HCT116 (cell line): Measurements from ENCODE around the gene SULT1A2. TPM values are rescaled to one million over a fixed set of nuclear protein-coding genes. Genes with fewer than 3 reads are reported as not detected.

Source experiments
- ATAC-seq: fragments of 200-7000 bp; cut with Tn5 transposase; 2 replicates; pipeline ENCODE4 v1.9.1; 2020; ENCODE audit warnings: mild to moderate bottlenecking, moderate library complexity
- BruUV-seq: library from RNA; stranded (reverse); fragments of 400-500 nt; replicated peaks from 2 replicates; lab custom pipeline; 2021; lab: Mats Ljungman, UMichigan
- CTCF ChIA-PET: fragments of 300-600 bp; sonication (Branson Sonifier 250); formaldehyde crosslinking; loops from one replicate; lab custom pipeline; 2021; ENCODE audit warnings: antibody characterized with exemption; lab: Charles Lee
- POLR2A ChIA-PET: fragments of 300-600, 350-600 bp; sonication (Branson Sonifier 250); formaldehyde crosslinking; loops from one replicate; lab custom pipeline; 2021; ENCODE audit warnings: antibody characterized with exemption; lab: Charles Lee
- RAD21 ChIA-PET, 2 experiments: fragments of 300-600 bp; sonication (Branson Sonifier 250); formaldehyde crosslinking; loops; one replicate each; lab custom pipeline; 2023; ENCODE audit warnings: low total read pairs in 2 of 2; ENCODE audit not compliant: uncharacterized antibody in 2 of 2, unreplicated experiment in 2 of 2, low non-redundant PET in 1 of 2; lab: Charles Lee
- DNase-seq: peaks from one replicate; pipeline ENCODE4 v3.0.0-alpha.2; 2010; ENCODE audit warnings: low read depth, low spot score
- H2AFZ ChIP-seq: fragments of 200-600 bp; shearing (Covaris generic), sonication (generic); 2 replicates; pipeline ENCODE4 v1.6.1; 2017; ENCODE audit warnings: low read depth, mixed run types, mixed read lengths, antibody characterized with exemption, low read length; ENCODE audit not compliant: poor library complexity, severe bottlenecking
- H3K27ac ChIP-seq: 2 replicates; pipeline ENCODE4 v1.5.1; 2012; ENCODE audit warnings: low read depth, low read length
- H3K27me3 ChIP-seq: fragments of 200-600 bp; sonication (generic); 2 replicates; pipeline ENCODE4 v1.6.1; 2016; ENCODE audit warnings: mixed run types, low read length, mixed read lengths; ENCODE audit not compliant: insufficient read depth
- H3K36me3 ChIP-seq, 2 experiments: fragments of 200-500 bp in 1 of 2; fragments of 200-600 bp in 1 of 2; sonication (Bioruptor generic) in 1 of 2; sonication (generic) in 1 of 2; 2 replicates each; pipeline versions ENCODE4 v1.5.1 to v1.6.1; 2014 to 2016; ENCODE audit warnings: low read length in 2 of 2, inconsistent platforms in 1 of 2, mixed read lengths in 1 of 2, mixed run types in 1 of 2; ENCODE audit not compliant: insufficient read depth in 2 of 2, control insufficient read depth in 1 of 2
- H3K4me1 ChIP-seq, 2 experiments: fragments of 200-600 bp in 1 of 2; sonication (generic) in 1 of 2; 2 replicates each; pipeline versions ENCODE4 v1.5.1 to v1.6.1; 2012 to 2017; ENCODE audit warnings: low read length in 2 of 2, inconsistent platforms in 1 of 2, mild to moderate bottlenecking in 1 of 2, mixed read lengths in 1 of 2, mixed run types in 1 of 2, moderate library complexity in 1 of 2; ENCODE audit not compliant: insufficient read depth in 2 of 2, control insufficient read depth in 1 of 2
- H3K4me2 ChIP-seq: fragments of 200-600 bp; sonication (generic); 2 replicates; pipeline ENCODE4 v1.6.1; 2017; ENCODE audit warnings: mixed run types, low read length, mixed read lengths
- H3K4me3 ChIP-seq, 2 experiments: fragments of 200-600 bp in 1 of 2; sonication (generic) in 1 of 2; replicated peaks in 1 of 2; 2 replicates each; pipeline ENCODE4 v1.5.1; 2011 to 2016; ENCODE audit warnings: low read length in 2 of 2, control low read depth in 1 of 2, low read depth in 1 of 2, mild to moderate bottlenecking in 1 of 2, mixed read lengths in 1 of 2, mixed run types in 1 of 2
- H3K79me2 ChIP-seq: fragments of 200-600 bp; sonication (generic); 2 replicates; pipeline ENCODE4 v1.6.1; 2017; ENCODE audit warnings: mild to moderate bottlenecking, mixed run types, low read length, moderate library complexity, mixed read lengths; ENCODE audit not compliant: insufficient read depth
- H3K9ac ChIP-seq: fragments of 200-600 bp; sonication (generic); 2 replicates; pipeline ENCODE4 v1.6.1; 2016; ENCODE audit warnings: low read length, mixed read lengths
- H3K9me2 ChIP-seq: fragments of 200-600 bp; sonication (generic), shearing (Covaris generic); 2 replicates; pipeline ENCODE4 v1.6.1; 2017; ENCODE audit warnings: mixed run types, mild to moderate bottlenecking, moderate library complexity; ENCODE audit not compliant: insufficient read depth
- H3K9me3 ChIP-seq, 2 experiments: fragments of 200-500 bp in 1 of 2; fragments of 200-600 bp in 1 of 2; sonication (Bioruptor generic) in 1 of 2; sonication (generic) in 1 of 2; 2 replicates each; pipeline ENCODE4 v1.6.1; 2014 to 2017; ENCODE audit warnings: low read length in 2 of 2, mixed read lengths in 2 of 2, inconsistent platforms in 1 of 2, low read depth in 1 of 2, mild to moderate bottlenecking in 1 of 2, mixed run types in 1 of 2, moderate library complexity in 1 of 2; ENCODE audit not compliant: control insufficient read depth in 1 of 2, insufficient read depth in 1 of 2
- H4K20me1 ChIP-seq: fragments of 200-600 bp; sonication (generic), shearing (Covaris generic); 2 replicates; pipeline ENCODE4 v1.6.1; 2017; ENCODE audit warnings: mixed run types, mild to moderate bottlenecking, moderate library complexity; ENCODE audit not compliant: insufficient read depth
- EGR1 ChIP-seq: IDR thresholded peaks from 2 replicates; pipeline ENCODE4 v1.6.1; 2012; ENCODE audit warnings: low read depth
- EZH2phosphoT487 ChIP-seq: fragments of 200-600 bp; IDR thresholded peaks from 2 replicates; pipeline ENCODE4 v1.6.1; 2018; ENCODE audit warnings: antibody characterized with exemption, borderline replicate concordance
- JUND ChIP-seq: IDR thresholded peaks from 2 replicates; pipeline ENCODE4 v1.6.1; 2012
- MAX ChIP-seq: IDR thresholded peaks from 2 replicates; pipeline ENCODE4 v1.6.1; 2012
- POLR2AphosphoS5 ChIP-seq: IDR thresholded peaks from 2 replicates; pipeline ENCODE4 v1.6.1; 2011; ENCODE audit warnings: mild to moderate bottlenecking, low read depth, low read length, moderate library complexity
- SRF ChIP-seq: IDR thresholded peaks from 2 replicates; pipeline ENCODE4 v1.6.1; 2012; ENCODE audit warnings: low read depth
- TCF7L2 ChIP-seq: IDR thresholded peaks from 2 replicates; pipeline ENCODE4 v1.7.0; 2011; ENCODE audit warnings: borderline replicate concordance, inconsistent platforms; ENCODE audit not compliant: insufficient read depth, insufficient read length; ENCODE audit errors: extremely low read depth
- ZBTB33 ChIP-seq: IDR thresholded peaks from 2 replicates; pipeline ENCODE4 v1.6.1; 2011; ENCODE audit warnings: mild to moderate bottlenecking, low read length, moderate library complexity; ENCODE audit not compliant: insufficient replicate concordance; ENCODE audit errors: extremely low read depth
- ZFX ChIP-seq: fragments of 450-650 bp; IDR thresholded peaks from 2 replicates; pipeline ENCODE4 v1.6.1; 2017
- ZNF274 ChIP-seq: fragments of 200-500 bp; sonication (Bioruptor generic); IDR thresholded peaks from 2 replicates; pipeline ENCODE4 v1.6.1; 2014; ENCODE audit warnings: mild to moderate bottlenecking, low read depth, low read length, inconsistent platforms
- intact Hi-C: fragments of 100-400 bp; cut with micrococcal nuclease; formaldehyde crosslinking; loops from 2 replicates; pipeline ENCODE4 v1.10.0; 2022
- total RNA-seq: library from RNA; stranded (reverse); gene quantifications from one replicate; pipeline ENCODE4 v1.2.1, GENCODE V29; 2021; ENCODE audit not compliant: unreplicated experiment

SULT1A2 gene
- total RNA-seq, 1 experiment from 2014 or later: 1.9 TPM

DNA sequence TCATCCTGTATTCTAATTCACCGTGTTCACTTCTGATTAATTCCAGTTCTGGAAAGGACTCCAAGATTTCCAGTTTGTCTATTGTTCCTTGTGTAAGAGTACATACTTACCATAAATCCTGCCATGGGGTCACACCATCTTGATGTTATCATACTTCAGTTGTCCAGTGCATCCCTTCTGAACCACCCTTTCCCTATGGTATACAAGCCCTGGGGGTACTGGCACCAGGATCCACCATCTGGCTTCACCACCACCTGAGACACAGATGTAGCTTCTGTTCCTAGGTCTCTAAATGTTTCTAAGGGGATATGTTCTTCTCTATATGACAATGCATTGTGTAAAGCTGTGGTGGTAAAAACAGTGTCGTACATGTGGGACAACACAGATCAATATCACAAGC, 21.9 kb downstream of the SULT1A2 start:
- no peak overlapping the region for H3K4me3 ChIP-seq
- ChIA-PET POLR2A (no interaction called here), CTCF (no interaction called here), RAD21 (no interaction called here)
- intact Hi-C loops: no loop called here
- no peak for DNase-seq
- no peaks in the 10 kb centered on the region for H4K20me1 ChIP-seq
- TF ChIP-seq ZBTB33: no peak
- TF ChIP-seq JUND: no peak
- TF ChIP-seq MAX: no peak
- no peak for TF ChIP-seq ZFX
- no peak for TF ChIP-seq SRF
- TF ChIP-seq EGR1: no peak
- no peak for TF ChIP-seq TCF7L2
- no peak for TF ChIP-seq EZH2phosphoT487
- TF ChIP-seq POLR2AphosphoS5: no peak
- TF ChIP-seq ZNF274: no peak
- no peak overlapping the region for H3K4me2 ChIP-seq
- BruUV-seq: no TSS peak
- no peaks in the 10 kb centered on the region for H3K27me3 ChIP-seq
- H3K36me3 ChIP-seq: no peaks in the 10 kb centered on the region
- no peaks in the 10 kb centered on the region for H3K79me2 ChIP-seq
- H3K27ac ChIP-seq: no peak overlapping the region
- no peaks in the 10 kb centered on the region for H3K9me2 ChIP-seq
- no peaks in the 10 kb centered on the region for H3K9me3 ChIP-seq
- H3K9ac ChIP-seq: no peak overlapping the region
- H2AFZ ChIP-seq: no peak overlapping the region
- no peak for ATAC-seq
- H3K4me1 ChIP-seq: no peaks in the 10 kb centered on the region
